OCI-LY1 (cell line): ENCODE data around the gene SOCS1.

Experiments used
- H2AFZ ChIP-seq: fragments of 200-600 bp; sonication (generic), shearing (Covaris generic); 2 replicates; pipeline ENCODE4 v1.6.0; 2014; ENCODE audit warnings: antibody characterized with exemption, mild to moderate bottlenecking, low read length
- H3F3A ChIP-seq: fragments of 200-600 bp; sonication (generic), shearing (Covaris generic); 2 replicates; pipeline ENCODE4 v1.6.0; 2014; ENCODE audit warnings: mild to moderate bottlenecking, antibody characterized with exemption, low read length, moderate library complexity; ENCODE audit not compliant: insufficient read depth
- H3K27ac ChIP-seq: fragments of 200-600 bp; sonication (generic); 2 replicates; pipeline ENCODE4 v1.5.1; 2014; ENCODE audit warnings: low read length, mixed run types, mild to moderate bottlenecking, low read depth; ENCODE audit not compliant: poor library complexity, severe bottlenecking
- H3K27me3 ChIP-seq: fragments of 200-600 bp; sonication (generic); 2 replicates; pipeline ENCODE4 v1.6.0; 2014; ENCODE audit warnings: antibody characterized with exemption, mild to moderate bottlenecking, low read length, moderate library complexity; ENCODE audit not compliant: insufficient read depth
- H3K36me3 ChIP-seq: fragments of 200-600 bp; sonication (generic); 2 replicates; pipeline ENCODE4 v1.6.1; 2014; ENCODE audit warnings: mild to moderate bottlenecking, antibody characterized with exemption, low read length, moderate library complexity, mixed read lengths; ENCODE audit not compliant: insufficient read depth
- H3K4me1 ChIP-seq: fragments of 200-600 bp; sonication (generic); 2 replicates; pipeline ENCODE4 v1.5.1; 2014; ENCODE audit warnings: mild to moderate bottlenecking, low read length, moderate library complexity; ENCODE audit not compliant: insufficient read depth, severe bottlenecking
- H3K4me2 ChIP-seq: fragments of 200-600 bp; sonication (generic), shearing (Covaris generic); 2 replicates; pipeline ENCODE4 v1.6.1; 2014; ENCODE audit warnings: low read length
- H3K4me3 ChIP-seq: fragments of 200-600 bp; sonication (generic); 2 replicates; pipeline ENCODE4 v1.5.1; 2014; ENCODE audit warnings: low read length, low read depth, mild to moderate bottlenecking, mixed read lengths; ENCODE audit not compliant: poor library complexity, severe bottlenecking
- H3K79me2 ChIP-seq: fragments of 200-600 bp; shearing (Covaris generic); 2 replicates; pipeline ENCODE4 v1.6.1; 2016; ENCODE audit warnings: mixed run types, low read length, mixed read lengths; ENCODE audit not compliant: insufficient read depth
- H3K9ac ChIP-seq: fragments of 200-600 bp; sonication (generic), shearing (Covaris generic); 2 replicates; pipeline ENCODE4 v1.6.1; 2014; ENCODE audit warnings: mild to moderate bottlenecking, low read length, mixed read lengths
- H3K9me2 ChIP-seq: fragments of 200-600 bp; sonication (generic), shearing (Covaris generic); 2 replicates; pipeline ENCODE4 v1.6.1; 2014; ENCODE audit warnings: low read depth, mild to moderate bottlenecking, low read length, mixed read lengths
- H3K9me3 ChIP-seq: fragments of 200-600 bp; shearing (Covaris generic); 2 replicates; pipeline ENCODE4 v1.6.1; 2014; ENCODE audit warnings: low read length, mixed read lengths
- H4K20me1 ChIP-seq: fragments of 200-600 bp; sonication (generic), shearing (Covaris generic); 2 replicates; pipeline ENCODE4 v1.6.0; 2016; ENCODE audit warnings: mild to moderate bottlenecking, low read length; ENCODE audit not compliant: insufficient read depth
- CTCF ChIP-seq: fragments of 200-600 bp; sonication (generic), shearing (Covaris generic); IDR thresholded peaks from 2 replicates; pipeline ENCODE4 v1.5.1; 2017; ENCODE audit warnings: mild to moderate bottlenecking, antibody characterized with exemption, low read length, moderate library complexity, mixed read lengths
- EZH2 ChIP-seq: fragments of 200-600 bp; sonication (generic), shearing (Covaris generic); IDR thresholded peaks from 2 replicates; pipeline ENCODE4 v1.8.0; 2017; ENCODE audit warnings: borderline replicate concordance, mixed run types, mild to moderate bottlenecking, antibody characterized with exemption, low read length, moderate library complexity, mixed read lengths

SOCS1 gene

GRCh38 chr16:11274964-11275363 lies 19.0 kb upstream of the SOCS1 start:
- Histone ChIP-seq H3K79me2 (no peaks in the 10 kb centered on the region), H3K27ac (no peak overlapping the region), H3K27me3 (no peaks in the 10 kb centered on the region), H4K20me1 (no peaks in the 10 kb centered on the region), H3K9me3 (no peaks in the 10 kb centered on the region), H2AFZ (no peak overlapping the region), H3F3A (no peaks in the 10 kb centered on the region), H3K36me3 (no peaks in the 10 kb centered on the region; the same call in 1 of the 2 replicates), H3K4me2 (no peak overlapping the region), H3K4me1 (peaks cover 13% of the 10 kb centered on the region), H3K9me2 (no peaks in the 10 kb centered on the region), H3K4me3 (no peak overlapping the region), H3K9ac (no peak overlapping the region)
- TF ChIP-seq CTCF (no peak), EZH2 (no peak)

GRCh38 chr16:11273721-11274324 lies 17.8 kb upstream of the SOCS1 start:
- no peaks in the 10 kb centered on the region for H4K20me1 ChIP-seq
- peaks cover 2% of the 10 kb centered on the region for H3K4me1 ChIP-seq
- TF ChIP-seq CTCF (no peak), EZH2 (no peak)
- H3F3A ChIP-seq, result no peaks in the 10 kb centered on the region
- H3K36me3 ChIP-seq, result no peaks in the 10 kb centered on the region; the same call in 1 of the 2 replicates
- no peak overlapping the region for H3K9ac ChIP-seq
- no peak overlapping the region for H3K27ac ChIP-seq
- no peak overlapping the region for H3K4me3 ChIP-seq
- H3K4me2 ChIP-seq, result no peak overlapping the region
- no peaks in the 10 kb centered on the region for H3K9me2 ChIP-seq
- no peak overlapping the region for H2AFZ ChIP-seq
- no peaks in the 10 kb centered on the region for H3K27me3 ChIP-seq
- H3K79me2 ChIP-seq, result no peaks in the 10 kb centered on the region
- H3K9me3 ChIP-seq, result no peaks in the 10 kb centered on the region

- Histone ChIP-seq H3K27ac (no peak within 1 kb of the TSS), H3K4me3 (no peak within 1 kb of the TSS), H2AFZ (no peak within 1 kb of the TSS), H3K79me2 (no peaks in the 10 kb centered on the region), H3K9ac (no peak within 1 kb of the TSS), H3K27me3 (no peaks in the 10 kb centered on the region), H3K9me3 (no peaks in the 10 kb centered on the region), H4K20me1 (no peaks in the 10 kb centered on the region), H3K9me2 (no peaks in the 10 kb centered on the region), H3K4me1 (no peaks in the 10 kb centered on the region), H3K4me2 (no peak within 1 kb of the TSS), H3F3A (no peaks in the 10 kb centered on the region), H3K36me3 (no peaks in the 10 kb centered on the region; the same call in 1 of the 2 replicates)
- TF ChIP-seq CTCF (no peak), EZH2 (no peak)
These were observed 17.1 kb upstream of the SOCS1 start, which contains the start of gene PRM3 for GRCh38 chr16:11272921-11273720. Gene PRM3 (minus strand): TSS chr16:11273629. CDS start chr16:11273595, 34 bp downstream.
